ENCODE results near the gene PRR5L. TPM values are rescaled to one million over a fixed set of nuclear protein-coding genes. Genes with fewer than 3 reads are reported as not detected.

Gene PRR5L
- polyA plus RNA-seq, 1 of the 3 experiments (the other 2 are of a cell fraction): 0.46 TPM

GRCh38 chr11:36488096-36488495 lies 192.0 kb downstream of the PRR5L start:
- POLR2A ChIA-PET: no interaction called here

GRCh38 chr11:36490026-36490806 lies 194.1 kb downstream of the PRR5L start:
- H3K9me3 ChIP-seq: no peaks in the 10 kb centered on the region
- POLR2A ChIA-PET: no interaction called here
- WGBS (ENCODE audit: low lambda C conversion rate): 95% methylated on average over 16 of the region's 16 CpGs

More at GRCh38 chr11:36488096-36488495, 192.0 kb downstream of the PRR5L start:
- no peaks in the 10 kb centered on the region for H3K9me2 ChIP-seq
- no peak overlapping the region for H3K4me3 ChIP-seq (ENCODE audit: low read depth in 2 of 2, low read length in 1 of 2)
- H3K27me3 ChIP-seq (ENCODE audit: insufficient read depth): no peaks in the 10 kb centered on the region
- no peak overlapping the region for H3K9ac ChIP-seq
- no peak overlapping the region for H2AFZ ChIP-seq (ENCODE audit: low read depth)
- peak overlapping the region; percentile 23 to 40; a peak in 3 of 4 replicates for H3K27ac ChIP-seq (ENCODE audit: low read depth in 2 of 2, low read length in 1 of 2)
- no peak overlapping the region for H3K4me2 ChIP-seq
- peaks cover 63 to 83% of the 10 kb centered on the region in 2 experiments for H3K36me3 ChIP-seq (replicated peaks in 1 of 2; ENCODE audit: control insufficient read depth in 1 of 2, insufficient read depth in 2 of 2, low read length in 1 of 2)
- DNase-seq: no peak
- H3K79me2 ChIP-seq (ENCODE audit: insufficient read depth): peaks cover 18% of the 10 kb centered on the region; the same call in 1 of the 2 replicates
- CTCF ChIA-PET: interaction anchor here (0.6 to 2.6 kb wide), 6 partner anchors 10 to 260 kb away, joined by 3 to 22 read pairs (median 5); partner anchors contain the start of gene TRAF6
- TF ChIP-seq JUND (IDR thresholded peaks at IDR 0.05): no peak
- no peak for TF ChIP-seq FOXJ3 (CRISPR knock-in tag; IDR thresholded peaks at IDR 0.05)
- TF ChIP-seq FOSL2 (IDR thresholded peaks at IDR 0.05; ENCODE audit: borderline replicate concordance, low read depth): no peak
- no peak for TF ChIP-seq NFIC (IDR thresholded peaks at IDR 0.05; ENCODE audit: borderline replicate concordance)
- TF ChIP-seq POLR2AphosphoS5 (IDR thresholded peaks at IDR 0.05; ENCODE audit: low read depth, low read length): no peak
- TF ChIP-seq, protein P1, sequence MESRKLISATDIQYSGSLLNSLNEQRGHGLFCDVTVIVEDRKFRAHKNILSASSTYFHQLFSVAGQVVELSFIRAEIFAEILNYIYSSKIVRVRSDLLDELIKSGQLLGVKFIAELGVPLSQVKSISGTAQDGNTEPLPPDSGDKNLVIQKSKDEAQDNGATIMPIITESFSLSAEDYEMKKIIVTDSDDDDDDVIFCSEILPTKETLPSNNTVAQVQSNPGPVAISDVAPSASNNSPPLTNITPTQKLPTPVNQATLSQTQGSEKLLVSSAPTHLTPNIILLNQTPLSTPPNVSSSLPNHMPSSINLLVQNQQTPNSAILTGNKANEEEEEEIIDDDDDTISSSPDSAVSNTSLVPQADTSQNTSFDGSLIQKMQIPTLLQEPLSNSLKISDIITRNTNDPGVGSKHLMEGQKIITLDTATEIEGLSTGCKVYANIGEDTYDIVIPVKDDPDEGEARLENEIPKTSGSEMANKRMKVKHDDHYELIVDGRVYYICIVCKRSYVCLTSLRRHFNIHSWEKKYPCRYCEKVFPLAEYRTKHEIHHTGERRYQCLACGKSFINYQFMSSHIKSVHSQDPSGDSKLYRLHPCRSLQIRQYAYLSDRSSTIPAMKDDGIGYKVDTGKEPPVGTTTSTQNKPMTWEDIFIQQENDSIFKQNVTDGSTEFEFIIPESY (IDR thresholded peaks at IDR 0.05; ENCODE audit: borderline replicate concordance, low read depth): no peak
- no peak for TF ChIP-seq RXRA (IDR thresholded peaks at IDR 0.05; ENCODE audit: borderline replicate concordance, low read depth)
- TF ChIP-seq MXI1 (IDR thresholded peaks at IDR 0.05; ENCODE audit: low read depth, low read length): no peak
- no peak for TF ChIP-seq CHD2 (IDR thresholded peaks at IDR 0.05; ENCODE audit: low read length, partially characterized antibody)
- TF ChIP-seq EP300 (IDR thresholded peaks at IDR 0.05; ENCODE audit: borderline replicate concordance in 1 of 2, low read depth in 1 of 2, low read length in 1 of 2): no peak
- TF ChIP-seq GATA2 (CRISPR knock-in tag; IDR thresholded peaks at IDR 0.05): no peak
- no peak for TF ChIP-seq MEF2A (IDR thresholded peaks at IDR 0.05; ENCODE audit: borderline replicate concordance, low read depth)
- TF ChIP-seq NRF1 (IDR thresholded peaks at IDR 0.05; ENCODE audit: low read depth, low read length): no peak
- no peak for TF ChIP-seq TCF12 (IDR thresholded peaks at IDR 0.05)
- TF ChIP-seq, protein P2, sequence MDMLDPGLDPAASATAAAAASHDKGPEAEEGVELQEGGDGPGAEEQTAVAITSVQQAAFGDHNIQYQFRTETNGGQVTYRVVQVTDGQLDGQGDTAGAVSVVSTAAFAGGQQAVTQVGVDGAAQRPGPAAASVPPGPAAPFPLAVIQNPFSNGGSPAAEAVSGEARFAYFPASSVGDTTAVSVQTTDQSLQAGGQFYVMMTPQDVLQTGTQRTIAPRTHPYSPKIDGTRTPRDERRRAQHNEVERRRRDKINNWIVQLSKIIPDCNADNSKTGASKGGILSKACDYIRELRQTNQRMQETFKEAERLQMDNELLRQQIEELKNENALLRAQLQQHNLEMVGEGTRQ (IDR thresholded peaks at IDR 0.05; ENCODE audit: borderline replicate concordance, low read depth, low read length): no peak
- TF ChIP-seq FOXM1 (IDR thresholded peaks at IDR 0.05; ENCODE audit: low read depth): no peak
- no peak for TF ChIP-seq RFX5 (IDR thresholded peaks at IDR 0.05; ENCODE audit: low read length)
- no peak for TF ChIP-seq RAD21 (IDR thresholded peaks at IDR 0.05; ENCODE audit: low read length)
- TF ChIP-seq EZH2phosphoT487 (IDR thresholded peaks at IDR 0.05; ENCODE audit: borderline replicate concordance, low read depth): no peak
- H4K20me1 ChIP-seq (ENCODE audit: insufficient read depth): peaks cover 11% of the 10 kb centered on the region; the same call in 1 of the 2 replicates
- peaks cover 12 to 25% of the 10 kb centered on the region in 2 experiments; a peak in 3 of 4 replicates for H3K4me1 ChIP-seq (ENCODE audit: control insufficient read depth in 1 of 2, insufficient read depth in 2 of 2, low read depth in 1 of 2, low read length in 1 of 2)
- H3F3A ChIP-seq (replicated peaks; ENCODE audit: insufficient read depth): peaks cover 7% of the 10 kb centered on the region
- H3K9me3 ChIP-seq: no peaks in the 10 kb centered on the region
- 90% methylated on average over 5 of the region's 5 CpGs for WGBS (ENCODE audit: low lambda C conversion rate)

More at GRCh38 chr11:36490026-36490806, 194.1 kb downstream of the PRR5L start:
- Histone ChIP-seq H3F3A (replicated peaks; ENCODE audit: insufficient read depth) (peaks cover 15% of the 10 kb centered on the region), H3K9me2 (no peaks in the 10 kb centered on the region), H3K9ac (no peak overlapping the region), H3K4me1 (ENCODE audit: control insufficient read depth in 1 of 2, insufficient read depth in 2 of 2, low read depth in 1 of 2, low read length in 1 of 2) (peaks cover 11 to 25% of the 10 kb centered on the region in 2 experiments; a peak in 3 of 4 replicates), H3K4me2 (no peak overlapping the region), H3K4me3 (ENCODE audit: low read depth in 2 of 2, low read length in 1 of 2) (no peak overlapping the region), H4K20me1 (ENCODE audit: insufficient read depth) (peaks cover 11% of the 10 kb centered on the region; the same call in 1 of the 2 replicates), H3K79me2 (ENCODE audit: insufficient read depth) (peaks cover 18% of the 10 kb centered on the region; the same call in 1 of the 2 replicates), H3K27me3 (ENCODE audit: insufficient read depth) (no peaks in the 10 kb centered on the region), H2AFZ (ENCODE audit: low read depth) (no peak overlapping the region), H3K27ac (ENCODE audit: low read depth in 2 of 2, low read length in 1 of 2) (no peak overlapping the region), H3K36me3 (replicated peaks in 1 of 2; ENCODE audit: control insufficient read depth in 1 of 2, insufficient read depth in 2 of 2, low read length in 1 of 2) (peaks cover 53 to 85% of the 10 kb centered on the region in 2 experiments)
- no peak for DNase-seq
- CTCF ChIA-PET: no interaction called here
- TF ChIP-seq, protein P3, sequence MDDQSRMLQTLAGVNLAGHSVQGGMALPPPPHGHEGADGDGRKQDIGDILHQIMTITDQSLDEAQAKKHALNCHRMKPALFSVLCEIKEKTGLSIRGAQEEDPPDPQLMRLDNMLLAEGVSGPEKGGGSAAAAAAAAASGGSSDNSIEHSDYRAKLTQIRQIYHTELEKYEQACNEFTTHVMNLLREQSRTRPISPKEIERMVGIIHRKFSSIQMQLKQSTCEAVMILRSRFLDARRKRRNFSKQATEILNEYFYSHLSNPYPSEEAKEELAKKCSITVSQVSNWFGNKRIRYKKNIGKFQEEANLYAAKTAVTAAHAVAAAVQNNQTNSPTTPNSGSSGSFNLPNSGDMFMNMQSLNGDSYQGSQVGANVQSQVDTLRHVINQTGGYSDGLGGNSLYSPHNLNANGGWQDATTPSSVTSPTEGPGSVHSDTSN (IDR thresholded peaks at IDR 0.05): no peak
- no peak for TF ChIP-seq POLR2AphosphoS5 (IDR thresholded peaks at IDR 0.05; ENCODE audit: low read depth, low read length)
- TF ChIP-seq YY1 (IDR thresholded peaks at IDR 0.05; ENCODE audit: low read depth): no peak
- no peak for TF ChIP-seq TEAD4 (IDR thresholded peaks at IDR 0.05; ENCODE audit: borderline replicate concordance, insufficient read depth)
- no peak for TF ChIP-seq RFX5 (IDR thresholded peaks at IDR 0.05; ENCODE audit: low read length)
- no peak for TF ChIP-seq SIN3A (IDR thresholded peaks at IDR 0.05; ENCODE audit: borderline replicate concordance, low read depth, low read length)
- no peak for TF ChIP-seq CTCF (IDR thresholded peaks at IDR 0.05)
- no peak for TF ChIP-seq GABPA (IDR thresholded peaks at IDR 0.05; ENCODE audit: low read depth)
- no peak for TF ChIP-seq TAF1 (IDR thresholded peaks at IDR 0.05; ENCODE audit: borderline replicate concordance, low read depth, low read length)
- TF ChIP-seq MXI1 (IDR thresholded peaks at IDR 0.05; ENCODE audit: low read depth, low read length): no peak
- TF ChIP-seq MEF2A (IDR thresholded peaks at IDR 0.05; ENCODE audit: borderline replicate concordance, low read depth): no peak
- TF ChIP-seq JUND (IDR thresholded peaks at IDR 0.05): no peak

Measured in SK-N-SH (cell line).